Omental fat pad (tissue), 4 donors: ENCODE data around the gene PPP2R2D. TPM values are rescaled to one million over a fixed set of nuclear protein-coding genes. Genes with fewer than 3 reads are reported as not detected.

Source experiments
- ATAC-seq: fragments of 150-250 bp; one replicate; pipeline ENCODE4 v1.9.1; 2016; ENCODE audit warnings: mild to moderate bottlenecking, moderate library complexity; ENCODE audit not compliant: low FRiP score
- DNase-seq: peaks from one replicate; pipeline ENCODE4 v3.0.0-alpha.2; 2019; ENCODE audit warnings: low spot score
- CTCF ChIP-seq, 3 donors: fragments of 450-650 bp; IDR thresholded peaks; one replicate each; pipeline ENCODE4 v1.5.1; 2016 to 2017; ENCODE audit warnings: antibody characterized with exemption in 3 of 3, mild to moderate bottlenecking in 3 of 3, moderate library complexity in 2 of 3
- total RNA-seq, 4 donors: library from RNA; depleted of rRNA; stranded (reverse); fragments of >200 nt; gene quantifications; one replicate each; pipeline ENCODE4 v1.1.0, GENCODE V29; 2016

The PPP2R2D gene
- total RNA-seq: 10 to 100 TPM; 25.0 to 33.7 (median 28.7) TPM

- peak; percentile 84 for DNase-seq
- no peak for TF ChIP-seq CTCF (IDR thresholded peaks at IDR 0.05)
- ATAC-seq: peak; percentile 97
Measured at GRCh38 chr10:131900350-131901152, at the start of gene PPP2R2D. TSS of gene PPP2R2D (plus strand) at chr10:131901008. CDS start at chr10:131901149, 141 bp downstream.

- no peak for ATAC-seq
- no peak for DNase-seq
- TF ChIP-seq CTCF (IDR thresholded peaks at IDR 0.05): no peak
Measured at GRCh38 chr10:131851346-131851745, 49.5 kb upstream of the PPP2R2D start.

GRCh38 chr10:131852176-131852822 lies 48.5 kb upstream of the PPP2R2D start:
- DNase-seq: no peak
- no peak for TF ChIP-seq CTCF (IDR thresholded peaks at IDR 0.05)

GRCh38 chr10:131852823-131853609 lies 47.8 kb upstream of the PPP2R2D start:
- TF ChIP-seq CTCF (IDR thresholded peaks at IDR 0.05): no peak
- ATAC-seq: no peak
- no peak for DNase-seq

More at GRCh38 chr10:131852176-131852822, 48.5 kb upstream of the PPP2R2D start:
- ATAC-seq: no peak

GRCh38 chr10:131853610-131853964 lies 47.2 kb upstream of the PPP2R2D start:
- DNase-seq: no peak
- no peak for TF ChIP-seq CTCF (IDR thresholded peaks at IDR 0.05)
- ATAC-seq: no peak

GRCh38 chr10:131854579-131855335 lies 46.1 kb upstream of the PPP2R2D start:
- ATAC-seq (no peak), DNase-seq (no peak)
- no peak for TF ChIP-seq CTCF (IDR thresholded peaks at IDR 0.05)
